Epithelial cell of proximal tubule (primary cell): ENCODE measurements around the gene DICER1. TPM values are rescaled to one million over a fixed set of nuclear protein-coding genes. Genes with fewer than 3 reads are reported as not detected.

Experiments used
- DNase-seq: peaks from one replicate; pipeline ENCODE4 v3.0.0-alpha.2; 2011; ENCODE audit warnings: low read depth
- H3K4me3 ChIP-seq: 2 replicates; pipeline ENCODE4 v1.5.1; 2011; ENCODE audit warnings: low read depth, mild to moderate bottlenecking, low read length
- CTCF ChIP-seq: conservative IDR thresholded peaks from 2 replicates; pipeline ENCODE4 v1.5.1; 2012; ENCODE audit warnings: low read depth, mild to moderate bottlenecking, low read length
- total RNA-seq: library from RNA; depleted of rRNA; stranded (reverse); fragments of >200 nt; gene quantifications from 2 replicates; pipeline ENCODE4 v1.2.3, GENCODE V29; 2015

DICER1 gene
- total RNA-seq, 1 donor from 2014 or later = 27.4 TPM

DNA sequence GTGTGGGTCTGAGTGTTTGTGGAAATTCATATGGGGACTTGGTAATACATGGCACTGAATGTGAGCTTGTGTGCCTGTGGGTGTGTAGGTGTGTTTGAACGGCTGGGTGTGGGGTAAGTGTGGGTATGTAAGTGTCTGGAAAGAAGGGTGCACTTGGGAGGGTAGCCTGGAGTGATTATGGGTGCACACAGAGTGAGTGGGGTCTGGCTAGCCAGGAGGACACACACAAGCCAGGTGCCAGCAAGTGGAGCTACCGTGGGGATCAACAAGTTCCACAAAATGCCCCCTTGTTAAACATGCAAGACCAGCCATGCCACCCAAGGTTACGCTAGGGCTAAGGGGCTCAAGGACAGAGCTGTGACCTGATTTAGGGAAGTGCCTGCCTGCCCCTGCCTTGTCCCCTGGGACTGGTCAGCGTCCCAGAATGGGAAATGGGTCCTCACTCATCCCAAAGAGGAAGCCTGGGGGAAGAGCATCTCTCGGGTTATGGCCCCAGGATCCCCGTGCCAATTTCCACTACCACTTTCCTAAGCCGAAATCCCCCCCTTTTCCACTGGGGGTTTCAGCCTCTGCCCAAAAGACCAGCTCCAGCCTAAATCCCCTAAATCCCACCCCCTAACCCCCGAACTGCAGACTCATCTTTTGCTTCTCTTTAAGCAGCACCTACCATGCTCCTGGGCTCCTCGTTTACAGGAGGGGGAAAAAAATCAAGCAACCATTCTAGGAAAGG is 118.6 kb downstream of the DICER1 start:
- TF ChIP-seq CTCF = no peak
- no peak for DNase-seq
- H3K4me3 ChIP-seq = no peak overlapping the region

- no peak for DNase-seq
- no peak overlapping the region for H3K4me3 ChIP-seq
- TF ChIP-seq CTCF = no peak
These were observed 120.1 kb downstream of the DICER1 start for GRCh38 chr14:95037273-95037672.

Other genes with a start within 250 kb of the DICER1 start
- 4.5 and 9.6 TPM in 2 replicates for gene CLMN, start 162.4 kb upstream of the DICER1 start, total RNA-seq